Esophagus squamous epithelium (tissue), 5 donors: ENCODE results near the gene PEAK1. TPM values are rescaled to one million over a fixed set of nuclear protein-coding genes. Genes with fewer than 3 reads are reported as not detected.

Source experiments
- DNase-seq: peaks from one replicate; lab custom pipeline; 2025; lab: John Stamatoyannopoulos, UW
- H3K27ac ChIP-seq, 4 donors: fragments of 200-600 bp; sonication (generic); one replicate each; pipeline ENCODE4 v1.5.1; 2016 to 2019; ENCODE audit warnings: mild to moderate bottlenecking in 1 of 4
- H3K27me3 ChIP-seq, 4 donors: fragments of 200-600 bp; sonication (generic); 1 replicate in 3 of 4; 2 replicates in 1 of 4; pipeline versions ENCODE4 v1.5.1 to v1.6.0; 2017 to 2021; ENCODE audit warnings: antibody characterized with exemption in 1 of 4
- H3K36me3 ChIP-seq, 3 donors: fragments of 200-600 bp; sonication (generic); one replicate each; pipeline ENCODE4 v1.5.1; 2016 to 2019
- H3K4me1 ChIP-seq, 3 donors: fragments of 200-600 bp; sonication (generic); one replicate each; pipeline ENCODE4 v1.5.1; 2017 to 2019
- H3K4me3 ChIP-seq, 4 donors: fragments of 200-600 bp; sonication (generic); 1 replicate in 3 of 4; 2 replicates in 1 of 4; pipeline ENCODE4 v1.5.1; 2016 to 2019; ENCODE audit warnings: mild to moderate bottlenecking in 2 of 4, moderate library complexity in 1 of 4
- H3K9me3 ChIP-seq, 3 donors: fragments of 200-600 bp; sonication (generic); one replicate each; pipeline ENCODE4 v1.5.1; 2016 to 2019
- CTCF ChIP-seq, 6 experiments: fragments of 450-650 bp in 4 of 6; fragments of 200-600 bp in 2 of 6; sonication (generic) in 2 of 6; IDR thresholded peaks; one replicate each; pipeline ENCODE4 v1.5.1; 2016 to 2019; ENCODE audit warnings: antibody characterized with exemption in 6 of 6, mild to moderate bottlenecking in 4 of 6, moderate library complexity in 4 of 6
- POLR2A ChIP-seq, 4 donors: fragments of 450-650 bp; IDR thresholded peaks; one replicate each; pipeline ENCODE4 v1.6.1; 2017; ENCODE audit warnings: antibody characterized with exemption in 4 of 4, mild to moderate bottlenecking in 4 of 4, moderate library complexity in 3 of 4
- WGBS, 2 donors: methylation state at CpG; one replicate each; pipeline ENCODE4 v1.1.5; 2018; 5-methylcytosine and 5-hydroxymethylcytosine counted together
- intact Hi-C: fragments of 100-400 bp; cut with DNase I; formaldehyde crosslinking; loops from one replicate; pipeline ENCODE4 v1.15.0; 2022
- total RNA-seq, 4 donors: library from RNA; depleted of rRNA; stranded (reverse); fragments of >200 nt; gene quantifications; one replicate each; pipeline ENCODE4 v1.1.0, GENCODE V29; 2016
- donor health status: DM: yes; HTN: yes; CAD: no.

PEAK1 gene
- total RNA-seq, 4 donors from 2014 or later: 8.6 to 47.3 (median 14.0) TPM

GRCh38 chr15:77083381-77084160 lies 336.3 kb downstream of the PEAK1 start:
- intact Hi-C loops: no loop called here
- 13 to 14% methylated on average over 17 to 18 of the region's 21 CpGs for WGBS, 2 donors
- Histone ChIP-seq H3K4me3 (peak overlapping the region in 3 of 4 donors; percentile 6 to 56 (median 22)), H3K9me3 (no peaks in the 10 kb centered on the region), H3K4me1 (peaks cover 0 to 12% (median 6%) of the 10 kb centered on the region in 3 donors), H3K27me3 (no peaks in the 10 kb centered on the region), H3K36me3 (no peaks in the 10 kb centered on the region), H3K27ac (no peak overlapping the region)
- DNase-seq: peak; percentile 45
- TF ChIP-seq POLR2A (IDR thresholded peaks at IDR 0.05) (no peak), CTCF (IDR thresholded peaks at IDR 0.05) (no peak)

- Histone ChIP-seq H3K4me3 (no peak overlapping the region), H3K9me3 (no peaks in the 10 kb centered on the region), H3K4me1 (peaks cover 0 to 12% (median 6%) of the 10 kb centered on the region in 3 donors), H3K27me3 (no peaks in the 10 kb centered on the region), H3K36me3 (no peaks in the 10 kb centered on the region), H3K27ac (no peak overlapping the region)
- intact Hi-C loops: no loop called here
- WGBS, 2 donors: 69 to 70% methylated on average over 5 of the region's 5 CpGs
- DNase-seq: no peak
- no peak for TF ChIP-seq CTCF (IDR thresholded peaks at IDR 0.05)
- no peak for TF ChIP-seq POLR2A (IDR thresholded peaks at IDR 0.05)
Observed at GRCh38 chr15:77081971-77082370, 337.9 kb downstream of the PEAK1 start.

- Histone ChIP-seq H3K9me3 (no peaks in the 10 kb centered on the region), H3K36me3 (no peaks in the 10 kb centered on the region), H3K27ac (no peak overlapping the region), H3K4me3 (no peak overlapping the region), H3K4me1 (peaks cover 0 to 1% (median 0%) of the 10 kb centered on the region in 3 donors), H3K27me3 (peaks cover 0 to 9% (median 0%) of the 10 kb centered on the region in 4 donors)
- TF ChIP-seq CTCF (IDR thresholded peaks at IDR 0.05) (no peak), POLR2A (IDR thresholded peaks at IDR 0.05) (no peak)
- no peak for DNase-seq
- 65% methylated on average over 4 of the region's 4 CpGs for WGBS, 2 donors
- intact Hi-C loops: no loop called here
Observed at GRCh38 chr15:77076323-77076915, 343.5 kb downstream of the PEAK1 start.

- DNase-seq: no peak
- TF ChIP-seq CTCF (IDR thresholded peaks at IDR 0.05): no peak
- TF ChIP-seq POLR2A (IDR thresholded peaks at IDR 0.05): no peak
- Histone ChIP-seq H3K4me1 (peaks cover 3 to 6% (median 3%) of the 10 kb centered on the region in 3 donors), H3K27me3 (peaks cover 0 to 9% (median 0%) of the 10 kb centered on the region in 4 donors), H3K4me3 (no peak overlapping the region), H3K27ac (no peak overlapping the region), H3K36me3 (no peaks in the 10 kb centered on the region), H3K9me3 (no peaks in the 10 kb centered on the region)
- intact Hi-C loops: no loop called here
- 73 to 77% methylated on average over 8 to 9 of the region's 9 CpGs for WGBS, 2 donors
Observed at GRCh38 chr15:77075528-77075927, 344.4 kb downstream of the PEAK1 start.

- H3K4me1 ChIP-seq: peaks cover 8 to 14% (median 10%) of the 10 kb centered on the region in 3 donors
- intact Hi-C loops: no loop called here
- H3K4me3 ChIP-seq: no peak overlapping the region
- H3K27ac ChIP-seq: no peak overlapping the region
- no peaks in the 10 kb centered on the region for H3K9me3 ChIP-seq
- TF ChIP-seq POLR2A (IDR thresholded peaks at IDR 0.05) (no peak), CTCF (IDR thresholded peaks at IDR 0.05) (no peak)
- DNase-seq: no peak
- no peaks in the 10 kb centered on the region for H3K36me3 ChIP-seq
- WGBS, 2 donors: 61 to 66% methylated on average over 2 of the region's 2 CpGs
- peaks cover 0 to 9% (median 0%) of the 10 kb centered on the region in 4 donors for H3K27me3 ChIP-seq
Observed at GRCh38 chr15:77074350-77074749, 345.6 kb downstream of the PEAK1 start.
